ENCODE results near the gene TSPAN9. TPM values are rescaled to one million over a fixed set of nuclear protein-coding genes. Genes with fewer than 3 reads are reported as not detected.

Gene TSPAN9
- total RNA-seq, 1 experiment from 2014 or later: 7.7 TPM

- peak; percentile 51; the same call in 1 of the 2 replicates for TF ChIP-seq CTCF (IDR thresholded peaks at IDR 0.05)
- TF ChIP-seq TCF7L2 (IDR thresholded peaks at IDR 0.05; ENCODE audit: low read depth, low read length): no peak
- BruUV-seq (replicated peaks): no TSS peak
- H3K27ac ChIP-seq (ENCODE audit: low read length): no peak overlapping the region
- no peak for DNase-seq (ENCODE audit: low read depth, low spot score)
- no peaks in the 10 kb centered on the region for H3K9me3 ChIP-seq (ENCODE audit: control insufficient read depth, insufficient read depth, low read depth, low read length)
- in situ Hi-C loops (cut with HindIII; ENCODE audit: low pct_unique_long_range_greater_than_20kb, low sequenced_read_pairs) (no loop called here), intact Hi-C loops (cut with micrococcal nuclease; ENCODE audit: unreplicated experiment) (no loop called here)
- CTCF ChIA-PET: interaction anchor here (0.6 to 1.6 kb wide), 5 partner anchors 13 to 963 kb away, joined by 3 to 7 read pairs (median 4); no protein-coding TSS in a partner anchor
- H3K27me3 ChIP-seq (ENCODE audit: control insufficient read depth, insufficient read depth, low read length): no peaks in the 10 kb centered on the region
- no peak overlapping the region for H3K4me3 ChIP-seq (ENCODE audit: low read depth in 2 of 2, low read length in 2 of 2)
- H3K4me1 ChIP-seq (ENCODE audit: control insufficient read depth, insufficient read depth, low read length): no peaks in the 10 kb centered on the region
- ATAC-seq: peak; percentile 78
- POLR2A ChIA-PET: no interaction called here
- no peaks in the 10 kb centered on the region for H3K36me3 ChIP-seq (ENCODE audit: control insufficient read depth, insufficient read depth, low read length)
These were observed 236.8 kb downstream of the TSPAN9 start for GRCh38 chr12:3313675-3314663.

- H3K27me3 ChIP-seq (ENCODE audit: control insufficient read depth, insufficient read depth, low read length): no peaks in the 10 kb centered on the region
- DNase-seq (ENCODE audit: low read depth, low spot score): no peak
- ChIA-PET CTCF (interaction anchor here (0.8 to 1.6 kb wide), 3 partner anchors 11 to 489 kb away, joined by 3 to 4 read pairs (median 3); no protein-coding TSS in a partner anchor), POLR2A (no interaction called here)
- no peaks in the 10 kb centered on the region for H3K4me1 ChIP-seq (ENCODE audit: control insufficient read depth, insufficient read depth, low read length)
- no peaks in the 10 kb centered on the region for H3K36me3 ChIP-seq (ENCODE audit: control insufficient read depth, insufficient read depth, low read length)
- no peak for ATAC-seq
- in situ Hi-C loops (cut with HindIII; ENCODE audit: low pct_unique_long_range_greater_than_20kb, low sequenced_read_pairs): no loop called here
- BruUV-seq (replicated peaks): no TSS peak
- no peaks in the 10 kb centered on the region for H3K9me3 ChIP-seq (ENCODE audit: control insufficient read depth, insufficient read depth, low read depth, low read length)
- no peak overlapping the region for H3K27ac ChIP-seq (ENCODE audit: low read length)
- intact Hi-C loops (cut with micrococcal nuclease; ENCODE audit: unreplicated experiment): no loop called here
- no peak for TF ChIP-seq TCF7L2 (IDR thresholded peaks at IDR 0.05; ENCODE audit: low read depth, low read length)
- no peak for TF ChIP-seq SIN3A (IDR thresholded peaks at IDR 0.05; ENCODE audit: borderline replicate concordance, insufficient read depth, low read depth, low read length)
- TF ChIP-seq POLR2AphosphoS5 (IDR thresholded peaks at IDR 0.05; ENCODE audit: low read depth, low read length): no peak
- TF ChIP-seq CTCF (IDR thresholded peaks at IDR 0.05): no peak
- no peak for TF ChIP-seq REST (IDR thresholded peaks at IDR 0.05; ENCODE audit: insufficient read depth in 1 of 2, low read depth in 2 of 2, low read length in 1 of 2)
- no peak overlapping the region for H3K4me3 ChIP-seq (ENCODE audit: low read depth in 2 of 2, low read length in 2 of 2)
These were observed 238.1 kb downstream of the TSPAN9 start for GRCh38 chr12:3315201-3315661.
